GM12878 (cell line): ENCODE results near the gene ATP6V0D1. TPM values are rescaled to one million over a fixed set of nuclear protein-coding genes. Genes with fewer than 3 reads are reported as not detected.
"Not testable (repeated sequence)": the region's sequence is repeated elsewhere in the genome, so short reads cannot be mapped to it uniquely, and the experiment has no call there.

Experiments used
- ATAC-seq: fragments of 200-7000 bp; cut with Tn5 transposase; 3 replicates; pipeline ENCODE4 v1.9.1; 2020; ENCODE audit warnings: mild to moderate bottlenecking, moderate library complexity
- BruUV-seq: library from RNA; stranded (reverse); fragments of 400-500 nt; replicated peaks from 2 replicates; lab custom pipeline; 2021; lab: Mats Ljungman, UMichigan
- CTCF ChIA-PET: fragments of 300-600 bp; sonication (Branson Sonifier 250); formaldehyde crosslinking; extraction: SDS; loops from one replicate; lab custom pipeline; 2021; ENCODE audit warnings: inconsistent platforms; lab: Yijun Ruan, JAX
- POLR2A ChIA-PET: fragments of 350-600 bp; formaldehyde crosslinking; extraction: SDS; loops from one replicate; lab custom pipeline; 2021; ENCODE audit warnings: inconsistent platforms; lab: Charles Lee
- RAD21 ChIA-PET: fragments of 300-600 bp; sonication (Branson Sonifier 250); formaldehyde crosslinking; loops from one replicate; lab custom pipeline; 2023; ENCODE audit warnings: antibody characterized with exemption; ENCODE audit not compliant: unreplicated experiment; lab: Charles Lee
- SMC1A ChIA-PET: fragments of 300-600 bp; sonication (Branson Sonifier 250); formaldehyde crosslinking; loops from one replicate; lab custom pipeline; 2023; ENCODE audit not compliant: unreplicated experiment, uncharacterized antibody; lab: Charles Lee
- DNase-seq: peaks from one replicate; pipeline ENCODE4 v3.0.0-alpha.2; 2011; ENCODE audit warnings: low read depth, low spot score
- FAIRE-seq: peaks from 3 replicates; lab custom pipeline; 2011; peaks lifted over from hg19 to GRCh38; lab: Jason Lieb, UNC
- H2AFZ ChIP-seq: 2 replicates; pipeline ENCODE4 v1.6.0; 2011; ENCODE audit warnings: low read depth, low read length, control low read depth; ENCODE audit not compliant: control insufficient read depth
- H3K27ac ChIP-seq: 2 replicates; pipeline ENCODE4 v1.5.1; 2011; ENCODE audit warnings: control low read depth; ENCODE audit not compliant: control insufficient read depth, insufficient read depth
- H3K27me3 ChIP-seq, 2 experiments: replicated peaks in 1 of 2; 2 replicates each; pipeline versions ENCODE4 v1.6.0 to v1.6.1; 2011; ENCODE audit warnings: low read length in 1 of 2; ENCODE audit not compliant: control insufficient read depth in 2 of 2, insufficient read depth in 2 of 2
- H3K36me3 ChIP-seq, 2 experiments: 2 replicates each; pipeline ENCODE4 v1.5.1; 2011; ENCODE audit warnings: low read length in 1 of 2; ENCODE audit not compliant: control insufficient read depth in 2 of 2, insufficient read depth in 2 of 2
- H3K4me1 ChIP-seq: 2 replicates; pipeline ENCODE4 v1.6.1; 2011; ENCODE audit warnings: mild to moderate bottlenecking, low read length, moderate library complexity, mixed read lengths; ENCODE audit not compliant: control insufficient read depth, insufficient read depth
- H3K4me2 ChIP-seq: 2 replicates; pipeline ENCODE4 v1.6.0; 2011; ENCODE audit warnings: control low read depth; ENCODE audit not compliant: control insufficient read depth, insufficient read depth
- H3K4me3 ChIP-seq: fragments of 200-600 bp; sonication (generic); 2 replicates; pipeline ENCODE4 v1.5.1; 2016
- H3K79me2 ChIP-seq: 2 replicates; pipeline ENCODE4 v1.6.0; 2011; ENCODE audit warnings: low read length; ENCODE audit not compliant: control insufficient read depth, insufficient read depth
- H3K9ac ChIP-seq: 2 replicates; pipeline ENCODE4 v1.8.0; 2011; ENCODE audit warnings: low read length, control low read depth, mixed read lengths; ENCODE audit not compliant: control insufficient read depth, insufficient read depth
- H3K9me3 ChIP-seq: replicated peaks from 3 replicates; pipeline ENCODE4 v1.5.1; 2011; ENCODE audit warnings: mild to moderate bottlenecking, low read length; ENCODE audit not compliant: control insufficient read depth, insufficient read depth
- H4K20me1 ChIP-seq: 2 replicates; pipeline ENCODE4 v1.6.0; 2011; ENCODE audit not compliant: control insufficient read depth, insufficient read depth
- CREM ChIP-seq: IDR thresholded peaks from 2 replicates; pipeline ENCODE4 v1.6.1; 2014; ENCODE audit warnings: antibody characterized with exemption, low read depth
- GATAD2B ChIP-seq: fragments of 450-650 bp; conservative IDR thresholded peaks from 2 replicates; pipeline ENCODE4 v1.6.1; 2017; ENCODE audit warnings: low read depth, mild to moderate bottlenecking, moderate library complexity
- MEF2A ChIP-seq: IDR thresholded peaks from 2 replicates; pipeline ENCODE4 v1.6.1; 2011; ENCODE audit warnings: low read depth, mild to moderate bottlenecking, low read length, moderate library complexity; ENCODE audit not compliant: insufficient read depth
- MXI1 ChIP-seq: fragments of 150-350 bp; IDR thresholded peaks from 2 replicates; pipeline ENCODE4 v1.6.1; 2011; ENCODE audit warnings: low read depth, mild to moderate bottlenecking, inconsistent platforms, low read length, improper control_type of control experiment
- SUZ12 ChIP-seq: fragments of 200-600 bp; sonication (generic); IDR thresholded peaks from one replicate; pipeline ENCODE4 v1.6.1; 2018; ENCODE audit warnings: antibody characterized with exemption, mild to moderate bottlenecking; ENCODE audit not compliant: unreplicated experiment
- TCF3 ChIP-seq: IDR thresholded peaks from 2 replicates; pipeline ENCODE4 v1.6.1; 2012; ENCODE audit warnings: low read depth, mild to moderate bottlenecking, low read length, borderline replicate concordance; ENCODE audit not compliant: insufficient read depth
- YBX1 ChIP-seq: fragments of 450-650 bp; IDR thresholded peaks from 2 replicates; pipeline ENCODE4 v1.6.1; 2016; ENCODE audit warnings: antibody characterized with exemption
- WGBS: methylation state at CpG from one replicate; pipeline ENCODE4 v1.1.6; 2016; ENCODE audit warnings: low lambda C conversion rate; ENCODE audit not compliant: insufficient replicate concordance, insufficient coverage; ENCODE audit errors: missing lambda C conversion rate; 5-methylcytosine and 5-hydroxymethylcytosine counted together
- in situ Hi-C: fragments of 300-500 bp; cut with MboI; formaldehyde crosslinking; loops from 9 replicates; pipeline ENCODE4 v1.14.3; 2018; ENCODE audit warnings: mixed read lengths
- intact Hi-C: fragments of 100-400 bp; cut with micrococcal nuclease; formaldehyde crosslinking; loops from one replicate; pipeline ENCODE4 v1.14.2; 2022; ENCODE audit not compliant: unreplicated experiment
- polyA plus RNA-seq, 11 experiments: library from polyadenylated mRNA; depleted of rRNA in 4 of 11; unstranded in 6 of 11; stranded (reverse) in 5 of 11; fragments of >200 nt; fragmentation: Nextera tagmentation in 4 of 11; fragmentation: Illumina TruSeq in 1 of 11; extraction: Ambion mirVana in 4 of 11; extraction: Trizol in 1 of 11; gene quantifications; 1 replicate in 1 of 11; 2 replicates in 10 of 11; pipeline versions ENCODE4 v1.2.1 to v1.2.3, GENCODE V29; 2011 to 2016; ENCODE audit warnings: inconsistent platforms in 2 of 11, missing spikeins in 2 of 11, low read depth in 1 of 11
- total RNA-seq, 4 experiments: library from RNA; depleted of rRNA in 3 of 4; stranded (reverse); fragments of >200 nt in 3 of 4; fragmentation: Illumina TruSeq in 1 of 4; extraction: Trizol in 1 of 4; gene quantifications; 2 replicates each; pipeline versions ENCODE4 v1.2.1 to v1.2.3, GENCODE V29; 2013 to 2021
- TF ChIP-seq, protein P1 (sequence below): fragments of 450-650 bp; conservative IDR thresholded peaks from 2 replicates; pipeline ENCODE4 v1.6.1; 2017; ENCODE audit warnings: mild to moderate bottlenecking, moderate library complexity
- TF ChIP-seq, protein P2 (sequence below): IDR thresholded peaks from 2 replicates; pipeline ENCODE4 v1.6.1; 2012; ENCODE audit warnings: mild to moderate bottlenecking, low read depth, low read length

ATP6V0D1 gene
- total and polyA plus RNA-seq, 10 of the 15 experiments (the other 5 are each of a cell fraction or from before 2014, with no cell fraction given), result 28.1 to 141 (median 70.3) TPM

DNA sequence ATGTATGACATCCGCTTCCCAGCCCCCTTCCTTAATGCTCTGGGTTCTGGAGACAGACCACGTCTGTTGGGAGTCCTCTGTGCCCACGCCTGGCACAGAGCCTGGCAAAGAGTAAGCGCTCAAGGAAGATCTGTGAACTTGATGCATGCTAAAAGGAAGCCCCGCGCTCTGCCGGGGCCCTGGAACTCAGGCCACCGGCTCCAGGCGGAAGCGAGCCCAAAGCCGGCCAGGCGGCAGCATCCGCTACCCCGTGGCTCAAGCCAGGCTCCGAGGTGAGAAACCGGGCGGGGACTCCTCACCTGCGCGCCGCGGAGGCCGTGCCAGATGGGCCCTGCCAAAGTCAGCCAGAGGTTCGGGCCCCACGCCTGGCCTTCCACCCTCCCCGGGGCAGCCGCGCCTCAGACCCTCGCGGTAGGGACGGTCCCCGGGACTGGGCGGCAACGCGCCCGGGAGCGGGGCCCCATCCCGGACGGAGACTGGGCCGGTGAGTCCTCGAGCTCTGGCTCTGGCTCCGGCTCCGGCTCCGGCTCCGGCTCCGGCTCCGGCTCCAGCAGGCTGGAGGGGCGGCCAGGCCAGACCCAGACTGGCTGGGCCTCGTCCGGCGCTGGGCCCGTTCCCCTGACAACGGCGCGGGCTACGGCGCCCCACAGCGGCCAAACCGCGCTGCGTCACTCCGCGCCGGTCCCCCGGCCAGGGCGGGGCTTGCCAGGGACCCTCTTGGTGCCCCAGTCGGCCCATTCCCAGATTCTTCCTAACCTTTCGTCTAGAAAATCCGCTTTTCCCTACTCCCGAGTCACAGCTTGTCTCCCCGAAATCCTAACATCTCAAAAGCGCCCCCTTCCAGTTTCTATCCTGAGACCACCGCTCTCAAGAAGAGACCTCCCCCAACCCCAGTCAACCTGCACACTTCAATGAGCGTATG is 64.8 kb downstream of the ATP6V0D1 start, which contains the start of gene ZDHHC1 (continued):
- TF ChIP-seq CREM, result peak; percentile 38; the same call in 1 of the 2 replicates
- 0 out of 2 replicates have a peak, but pooled peaks have one; percentile 10 for TF ChIP-seq TCF3
- TF ChIP-seq, protein P1, sequence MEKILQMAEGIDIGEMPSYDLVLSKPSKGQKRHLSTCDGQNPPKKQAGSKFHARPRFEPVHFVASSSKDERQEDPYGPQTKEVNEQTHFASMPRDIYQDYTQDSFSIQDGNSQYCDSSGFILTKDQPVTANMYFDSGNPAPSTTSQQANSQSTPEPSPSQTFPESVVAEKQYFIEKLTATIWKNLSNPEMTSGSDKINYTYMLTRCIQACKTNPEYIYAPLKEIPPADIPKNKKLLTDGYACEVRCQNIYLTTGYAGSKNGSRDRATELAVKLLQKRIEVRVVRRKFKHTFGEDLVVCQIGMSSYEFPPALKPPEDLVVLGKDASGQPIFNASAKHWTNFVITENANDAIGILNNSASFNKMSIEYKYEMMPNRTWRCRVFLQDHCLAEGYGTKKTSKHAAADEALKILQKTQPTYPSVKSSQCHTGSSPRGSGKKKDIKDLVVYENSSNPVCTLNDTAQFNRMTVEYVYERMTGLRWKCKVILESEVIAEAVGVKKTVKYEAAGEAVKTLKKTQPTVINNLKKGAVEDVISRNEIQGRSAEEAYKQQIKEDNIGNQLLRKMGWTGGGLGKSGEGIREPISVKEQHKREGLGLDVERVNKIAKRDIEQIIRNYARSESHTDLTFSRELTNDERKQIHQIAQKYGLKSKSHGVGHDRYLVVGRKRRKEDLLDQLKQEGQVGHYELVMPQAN, result peak; percentile 85
- TF ChIP-seq, protein P2, sequence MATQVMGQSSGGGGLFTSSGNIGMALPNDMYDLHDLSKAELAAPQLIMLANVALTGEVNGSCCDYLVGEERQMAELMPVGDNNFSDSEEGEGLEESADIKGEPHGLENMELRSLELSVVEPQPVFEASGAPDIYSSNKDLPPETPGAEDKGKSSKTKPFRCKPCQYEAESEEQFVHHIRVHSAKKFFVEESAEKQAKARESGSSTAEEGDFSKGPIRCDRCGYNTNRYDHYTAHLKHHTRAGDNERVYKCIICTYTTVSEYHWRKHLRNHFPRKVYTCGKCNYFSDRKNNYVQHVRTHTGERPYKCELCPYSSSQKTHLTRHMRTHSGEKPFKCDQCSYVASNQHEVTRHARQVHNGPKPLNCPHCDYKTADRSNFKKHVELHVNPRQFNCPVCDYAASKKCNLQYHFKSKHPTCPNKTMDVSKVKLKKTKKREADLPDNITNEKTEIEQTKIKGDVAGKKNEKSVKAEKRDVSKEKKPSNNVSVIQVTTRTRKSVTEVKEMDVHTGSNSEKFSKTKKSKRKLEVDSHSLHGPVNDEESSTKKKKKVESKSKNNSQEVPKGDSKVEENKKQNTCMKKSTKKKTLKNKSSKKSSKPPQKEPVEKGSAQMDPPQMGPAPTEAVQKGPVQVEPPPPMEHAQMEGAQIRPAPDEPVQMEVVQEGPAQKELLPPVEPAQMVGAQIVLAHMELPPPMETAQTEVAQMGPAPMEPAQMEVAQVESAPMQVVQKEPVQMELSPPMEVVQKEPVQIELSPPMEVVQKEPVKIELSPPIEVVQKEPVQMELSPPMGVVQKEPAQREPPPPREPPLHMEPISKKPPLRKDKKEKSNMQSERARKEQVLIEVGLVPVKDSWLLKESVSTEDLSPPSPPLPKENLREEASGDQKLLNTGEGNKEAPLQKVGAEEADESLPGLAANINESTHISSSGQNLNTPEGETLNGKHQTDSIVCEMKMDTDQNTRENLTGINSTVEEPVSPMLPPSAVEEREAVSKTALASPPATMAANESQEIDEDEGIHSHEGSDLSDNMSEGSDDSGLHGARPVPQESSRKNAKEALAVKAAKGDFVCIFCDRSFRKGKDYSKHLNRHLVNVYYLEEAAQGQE, result no peak
- no peak for TF ChIP-seq YBX1
- no peak for TF ChIP-seq MEF2A
- TF ChIP-seq MXI1, result peak; percentile 71; the same call in 1 of the 2 replicates
- peak; percentile 75; the same call in 1 of the 2 replicates for TF ChIP-seq GATAD2B
- no peak for TF ChIP-seq SUZ12

DNA sequence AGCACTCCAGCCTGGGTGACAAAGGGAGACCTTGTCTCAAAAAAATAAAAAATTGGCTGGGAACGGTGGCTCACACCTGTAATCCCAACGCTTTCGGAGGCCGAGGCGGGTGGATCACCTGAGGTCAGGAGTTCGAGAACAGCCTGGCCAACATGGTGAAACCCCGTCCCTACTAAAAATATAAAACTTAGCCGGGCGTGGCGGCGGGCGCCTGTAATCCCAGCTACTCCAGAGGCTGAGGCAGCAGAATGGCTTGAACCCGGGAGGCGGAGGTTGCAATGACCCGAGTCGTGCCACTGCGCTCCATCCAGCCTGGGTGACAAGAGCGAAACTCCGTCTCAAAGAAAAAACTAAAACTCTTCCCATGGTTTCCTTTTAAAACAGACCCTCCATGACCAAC is 65.5 kb downstream of the ATP6V0D1 start:
- CTCF ChIA-PET, result interaction anchor here (0.6 to 3.7 kb wide), 2 partner anchors 13 to 101 kb away, joined by 3 to 13 read pairs; no protein-coding TSS in a partner anchor
- DNase-seq, BruUV-seq, FAIRE-seq, H3K4me1 ChIP-seq, H2AFZ ChIP-seq, H3K4me3 ChIP-seq, RAD21 ChIA-PET, H3K9ac ChIP-seq, H3K27me3 ChIP-seq, H3K9me3 ChIP-seq, SMC1A ChIA-PET, POLR2A ChIA-PET, H3K36me3 ChIP-seq, H4K20me1 ChIP-seq, ATAC-seq, intact Hi-C loops, H3K79me2 ChIP-seq, H3K27ac ChIP-seq: not testable (repeated sequence)
- in situ Hi-C loops, result loop anchor here (25.0 kb wide), 1 partner anchor 428 kb away; the partner anchor contains the start of gene CES4A
- peak overlapping the region; percentile 87 for H3K4me2 ChIP-seq
- WGBS, result 92% methylated on average over 19 of the region's 19 CpGs
